ENCODE results near the gene CENPH. TPM values are rescaled to one million over a fixed set of nuclear protein-coding genes. Genes with fewer than 3 reads are reported as not detected.

The CENPH gene, protein sequence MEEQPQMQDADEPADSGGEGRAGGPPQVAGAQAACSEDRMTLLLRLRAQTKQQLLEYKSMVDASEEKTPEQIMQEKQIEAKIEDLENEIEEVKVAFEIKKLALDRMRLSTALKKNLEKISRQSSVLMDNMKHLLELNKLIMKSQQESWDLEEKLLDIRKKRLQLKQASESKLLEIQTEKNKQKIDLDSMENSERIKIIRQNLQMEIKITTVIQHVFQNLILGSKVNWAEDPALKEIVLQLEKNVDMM
- total RNA-seq: 11.9 TPM

DNA sequence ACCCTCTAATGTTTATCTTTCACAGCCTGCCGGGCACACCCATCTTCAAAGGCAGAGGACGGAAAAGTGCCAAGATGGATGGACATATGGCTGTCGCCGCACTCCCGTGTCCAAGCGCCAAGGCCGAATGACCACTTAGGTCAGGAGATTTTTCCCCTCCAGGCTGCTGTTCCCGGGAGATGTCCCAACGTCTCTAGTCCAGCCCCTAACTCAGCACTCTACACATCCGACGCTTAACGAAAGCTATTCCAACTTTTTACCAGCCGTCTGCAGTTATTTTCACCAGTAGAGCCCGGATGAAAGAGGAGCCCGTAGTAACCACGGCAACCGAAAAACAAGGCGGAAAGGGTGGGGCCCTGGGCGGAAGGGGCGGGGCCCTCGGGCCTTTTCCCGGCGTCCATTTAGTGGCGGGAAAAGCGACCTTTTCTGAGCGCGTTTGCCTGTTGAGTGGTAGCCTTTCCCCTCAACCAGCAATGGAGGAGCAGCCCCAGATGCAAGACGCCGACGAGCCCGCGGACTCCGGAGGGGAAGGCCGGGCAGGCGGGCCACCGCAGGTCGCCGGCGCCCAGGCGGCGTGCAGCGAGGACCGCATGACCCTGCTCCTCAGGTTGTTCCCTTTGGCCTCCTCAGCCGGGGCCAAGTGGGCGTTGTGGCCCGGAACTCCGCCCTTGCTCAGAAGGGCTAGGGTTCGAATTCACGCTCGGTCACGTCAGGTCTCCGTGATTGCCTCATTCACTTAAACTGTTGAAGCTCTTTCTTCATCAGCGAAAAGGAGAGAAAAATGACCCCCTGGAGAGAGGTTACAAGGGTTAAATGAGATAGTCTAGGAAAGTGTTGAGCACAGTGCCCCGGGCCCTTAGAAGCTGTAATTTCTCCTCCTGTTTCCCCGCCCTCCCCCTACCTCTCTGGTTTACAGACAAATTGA, at the start of gene CENPH:
Gene CENPH, plus strand, starts transcription at position 422 of the 925 bp plus-strand sequence. Its CDS starts 52 bp downstream, at position 474.

DNA sequence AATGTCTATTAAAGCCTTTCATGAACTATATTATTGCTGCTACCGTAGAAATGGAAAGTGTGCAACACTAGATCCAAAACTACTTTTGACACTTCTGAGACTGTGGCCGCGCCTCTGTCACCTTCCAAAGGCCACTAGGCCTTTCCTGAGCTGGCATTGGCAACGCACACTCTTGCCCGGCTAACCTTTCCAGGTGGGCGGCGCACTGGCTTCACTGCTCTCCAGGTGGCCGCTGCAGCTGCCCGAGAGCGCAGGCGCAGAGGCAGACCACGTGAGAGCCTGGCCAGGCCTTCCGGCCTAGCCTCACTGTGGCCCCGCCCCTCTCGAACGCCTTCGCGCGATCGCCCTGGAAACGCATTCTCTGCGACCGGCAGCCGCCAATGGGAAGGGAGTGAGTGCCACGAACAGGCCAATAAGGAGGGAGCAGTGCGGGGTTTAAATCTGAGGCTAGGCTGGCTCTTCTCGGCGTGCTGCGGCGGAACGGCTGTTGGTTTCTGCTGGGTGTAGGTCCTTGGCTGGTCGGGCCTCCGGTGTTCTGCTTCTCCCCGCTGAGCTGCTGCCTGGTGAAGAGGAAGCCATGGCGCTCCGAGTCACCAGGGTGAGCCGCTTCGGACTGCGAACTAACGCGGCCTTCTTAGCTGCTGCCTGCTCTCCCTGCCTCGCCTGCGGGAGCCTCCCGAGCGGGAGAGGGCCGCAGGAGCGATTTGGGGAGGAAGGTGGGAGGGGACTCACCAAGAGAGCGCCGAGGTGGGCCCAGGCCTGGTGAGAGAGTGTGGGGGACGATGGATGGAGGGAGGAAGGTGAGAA, 22.5 kb upstream of the CENPH start, which contains the start of gene CCNB1:
Gene CCNB1, plus strand, starts transcription at position 465 of the 807 bp plus-strand sequence. Its CDS starts 113 bp downstream, at position 578.

DNA sequence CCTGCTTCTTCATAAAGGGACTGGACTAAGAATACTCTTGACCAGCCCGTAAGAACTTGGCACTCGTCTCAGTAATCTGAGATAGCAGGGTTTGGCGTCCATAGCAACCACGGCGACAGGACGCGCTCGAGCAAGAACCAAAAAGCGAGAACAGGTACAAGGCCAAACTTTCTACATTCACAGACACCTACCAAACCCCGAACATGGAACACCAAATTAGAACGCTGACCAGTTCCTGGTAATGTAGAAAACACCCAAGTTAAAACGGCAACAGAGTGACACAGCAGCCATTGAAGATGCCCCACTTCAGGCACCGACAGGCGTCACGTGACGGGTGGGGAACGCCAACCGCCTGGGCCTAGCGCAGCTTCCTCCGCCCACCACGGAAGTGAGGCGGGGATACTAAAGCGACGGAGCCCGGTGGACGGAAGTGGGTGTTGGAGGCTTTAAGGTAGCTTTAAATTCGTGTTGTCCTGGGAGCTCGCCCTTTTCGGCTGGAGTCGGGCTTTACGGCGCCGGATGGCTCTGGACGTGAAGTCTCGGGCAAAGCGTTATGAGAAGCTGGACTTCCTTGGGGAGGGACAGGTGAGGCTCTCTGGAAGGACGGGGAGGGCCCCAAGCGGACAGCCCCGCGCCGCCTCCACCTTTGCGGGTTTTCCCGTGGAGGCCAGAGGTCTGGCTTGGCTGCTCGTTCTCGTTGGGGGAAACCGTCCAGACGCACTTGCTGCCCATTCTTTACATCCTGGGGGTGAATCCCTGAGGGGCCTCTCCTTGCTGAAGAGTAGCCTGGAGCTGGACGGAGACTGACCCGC, 45.3 kb downstream of the CENPH start, which contains the start of gene CDK7:
Gene CDK7, plus strand, starts transcription at position 430 of the 812 bp plus-strand sequence. Its CDS starts 90 bp downstream, at position 520.

Small RNA genes lying within 50 kb of the gene (small RNA-seq; reads per million reads assigned to genes)
- gene SNORA50D (ENCODE audit: low replicate concordance): not detected

Other genes with a start within 250 kb of the CENPH start
- 58.8 TPM for gene SLC30A5, start 95.6 kb upstream of the CENPH start, total RNA-seq
- 24.1 TPM for gene CCNB1, start 22.4 kb upstream of the CENPH start, total RNA-seq
- gene CDK7, start 45.3 kb downstream of the CENPH start, total RNA-seq: 34.7 TPM
- gene CCDC125, start 143.2 kb downstream of the CENPH start, total RNA-seq: 8.5 TPM
- gene AK6, start 179.9 kb downstream of the CENPH start, total RNA-seq: 21.0 TPM
- 72.0 TPM for gene TAF9, start 179.9 kb downstream of the CENPH start, total RNA-seq
- gene RAD17, start 180.2 kb downstream of the CENPH start, total RNA-seq: 30.0 TPM
- 0.94 TPM for gene MARVELD2, start 225.5 kb downstream of the CENPH start, total RNA-seq